HG03039 (cell line): ENCODE measurements around the gene NID2.

ENCODE experiments used
- ATAC-seq: cut with Tn5 transposase; IDR thresholded peaks from one replicate; pipeline ENCODE4 v1.9.1; 2021; ENCODE audit warnings: mild to moderate bottlenecking, moderate library complexity; ENCODE audit not compliant: unreplicated experiment

Gene NID2

GRCh38 chr14:52029881-52030280, 39.0 kb downstream of the NID2 start:
- no peak for ATAC-seq

DNA sequence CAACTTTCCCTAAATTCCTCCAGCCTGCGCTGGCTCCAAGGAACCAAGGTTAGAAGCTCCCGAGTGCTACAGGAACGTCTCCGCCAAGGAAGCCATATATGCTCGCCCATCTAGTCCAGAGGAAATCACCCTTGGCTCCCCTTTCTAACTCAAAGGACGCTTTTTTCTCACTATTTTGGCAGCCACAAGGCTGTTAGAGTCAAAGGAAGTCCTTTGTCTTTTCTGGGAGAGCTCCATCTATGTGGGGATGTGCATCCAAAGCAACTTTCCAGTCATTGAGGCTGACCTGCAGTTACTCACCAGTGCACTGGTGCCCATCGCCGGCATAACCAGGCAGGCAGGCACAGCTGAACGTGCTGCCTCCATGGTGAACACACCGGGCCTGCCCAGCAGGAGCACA, 42.0 kb downstream of the NID2 start:
- ATAC-seq: no peak

GRCh38 chr14:52026017-52026660, 42.7 kb downstream of the NID2 start:
- ATAC-seq: no peak

DNA sequence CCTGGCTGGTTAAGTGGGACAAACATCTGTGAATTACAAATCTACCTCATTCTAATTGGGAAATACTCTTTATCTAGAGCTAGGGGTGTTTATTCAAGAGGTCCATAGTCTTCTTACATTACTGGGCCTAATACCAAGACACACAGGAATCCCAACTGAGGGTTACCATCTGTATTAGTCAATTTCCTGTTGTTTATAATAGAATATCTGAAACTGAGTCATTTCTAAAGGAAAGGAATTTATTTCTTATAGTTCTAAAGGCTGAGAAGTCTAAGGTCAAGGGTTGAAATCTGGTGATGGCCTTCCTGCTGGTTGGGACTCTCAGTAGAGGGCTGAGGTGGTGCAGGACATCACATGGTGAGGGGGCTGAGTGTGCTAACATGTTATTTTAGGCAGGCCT, 43.5 kb downstream of the NID2 start:
- ATAC-seq: no peak

- no peak for ATAC-seq
These were observed 45.3 kb downstream of the NID2 start for GRCh38 chr14:52023518-52023917.

- peak; percentile 81 for ATAC-seq
These were observed 46.8 kb downstream of the NID2 start for GRCh38 chr14:52021957-52022600.

DNA sequence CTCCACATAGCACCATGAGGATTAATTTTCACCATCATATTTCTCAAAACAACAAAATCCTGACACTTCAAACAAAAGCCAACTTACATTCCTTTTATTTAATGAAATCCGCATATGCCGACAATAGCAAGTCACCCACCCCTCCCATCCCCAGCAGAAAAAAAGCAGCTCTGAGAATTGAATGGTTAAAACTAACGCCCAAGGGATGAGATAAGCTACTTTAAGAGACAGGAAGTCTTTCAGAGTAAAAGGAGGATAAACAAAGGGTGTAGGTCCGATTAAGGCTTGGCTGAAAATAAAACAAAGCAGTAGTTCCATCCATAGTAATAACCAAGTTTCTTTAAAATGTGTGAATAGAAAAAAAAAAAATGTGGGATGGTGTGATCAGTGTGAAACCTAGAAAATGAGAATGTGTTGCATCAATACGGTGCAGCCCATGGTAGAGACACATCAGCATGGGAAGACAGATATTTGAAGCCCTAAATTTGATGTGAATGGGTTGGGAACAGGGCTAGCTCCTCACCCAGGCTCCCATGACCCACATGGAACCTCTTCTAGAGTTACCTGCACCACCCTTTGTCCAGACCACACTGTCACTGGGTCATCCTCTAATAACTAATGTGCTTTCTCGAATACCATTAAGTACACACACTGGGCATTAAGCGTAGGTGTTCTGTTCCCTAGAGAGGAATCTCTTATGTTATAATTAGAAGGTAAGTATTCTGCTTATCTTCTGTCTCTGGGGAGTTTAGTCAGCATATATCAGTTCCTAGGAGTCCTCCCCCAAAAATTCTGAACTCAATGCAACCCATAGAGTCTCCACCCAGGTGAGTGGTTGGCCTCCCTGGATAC, 47.8 kb downstream of the NID2 start:
- ATAC-seq: no peak

DNA sequence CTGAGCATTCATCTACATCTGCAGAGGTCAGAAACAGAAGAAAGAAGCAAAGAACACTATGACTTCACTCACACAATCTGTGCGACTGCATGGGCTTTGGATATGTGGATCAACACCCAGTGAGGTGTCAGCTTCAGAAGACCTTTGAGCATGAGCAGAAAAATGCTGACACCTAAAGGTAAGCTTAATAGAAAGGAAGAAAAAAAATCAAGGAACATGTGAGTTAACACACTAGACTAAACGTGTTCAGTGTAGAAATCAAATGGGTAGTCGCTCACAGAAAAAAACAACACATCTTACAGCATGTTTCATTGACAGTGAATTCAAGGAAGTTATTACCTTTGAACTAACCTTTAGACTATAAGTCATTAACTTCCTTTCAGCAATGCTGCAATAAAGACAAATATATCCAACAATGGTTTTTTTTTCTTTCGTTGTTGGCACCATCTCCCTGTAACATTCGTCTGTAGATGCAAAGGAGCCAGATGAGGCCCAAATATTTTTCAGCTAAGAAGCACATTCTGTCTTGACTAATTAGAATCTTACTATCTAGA, 48.6 kb downstream of the NID2 start:
- no peak for ATAC-seq

DNA sequence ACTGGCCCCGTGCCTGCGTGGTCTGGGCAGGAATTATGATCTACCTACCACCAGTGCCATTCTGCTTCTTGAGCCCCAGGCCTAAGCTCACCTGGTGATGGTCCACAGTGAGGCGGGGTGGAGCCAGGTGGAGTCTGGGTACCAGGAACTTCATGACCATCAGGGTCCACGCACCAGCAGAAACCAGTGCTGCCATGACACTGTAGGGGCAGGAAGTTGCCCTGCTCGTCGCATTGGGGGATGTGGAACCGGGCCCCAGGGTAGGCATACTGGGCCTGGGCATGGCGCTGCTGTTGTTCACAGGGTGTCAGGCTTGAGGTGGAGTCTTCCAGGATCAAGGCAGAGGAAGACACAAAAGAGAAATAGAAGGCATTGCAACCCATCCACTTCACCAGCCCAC, 49.9 kb downstream of the NID2 start:
- ATAC-seq: no peak

DNA sequence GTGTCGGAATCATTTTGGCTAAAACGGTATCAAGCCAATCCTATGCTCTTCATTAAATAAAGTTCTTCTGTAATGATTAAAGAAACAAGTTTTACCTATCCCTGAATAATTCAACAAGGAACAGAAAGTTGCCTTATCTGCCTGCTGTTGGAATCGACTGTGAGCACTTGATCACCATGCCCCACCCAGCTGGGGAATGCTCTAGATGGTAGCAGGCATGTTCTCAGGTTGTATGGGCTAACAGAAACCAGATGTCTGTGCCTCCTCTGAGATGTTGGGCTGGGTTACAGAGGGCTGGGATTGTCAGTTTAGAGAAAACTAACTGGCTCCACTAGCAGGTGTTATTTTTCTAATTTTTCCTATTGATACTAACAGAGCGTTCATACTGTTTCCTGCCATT, 50.6 kb downstream of the NID2 start:
- ATAC-seq: no peak

- no peak for ATAC-seq
These were observed 53.3 kb downstream of the NID2 start for GRCh38 chr14:52015411-52016030.

DNA sequence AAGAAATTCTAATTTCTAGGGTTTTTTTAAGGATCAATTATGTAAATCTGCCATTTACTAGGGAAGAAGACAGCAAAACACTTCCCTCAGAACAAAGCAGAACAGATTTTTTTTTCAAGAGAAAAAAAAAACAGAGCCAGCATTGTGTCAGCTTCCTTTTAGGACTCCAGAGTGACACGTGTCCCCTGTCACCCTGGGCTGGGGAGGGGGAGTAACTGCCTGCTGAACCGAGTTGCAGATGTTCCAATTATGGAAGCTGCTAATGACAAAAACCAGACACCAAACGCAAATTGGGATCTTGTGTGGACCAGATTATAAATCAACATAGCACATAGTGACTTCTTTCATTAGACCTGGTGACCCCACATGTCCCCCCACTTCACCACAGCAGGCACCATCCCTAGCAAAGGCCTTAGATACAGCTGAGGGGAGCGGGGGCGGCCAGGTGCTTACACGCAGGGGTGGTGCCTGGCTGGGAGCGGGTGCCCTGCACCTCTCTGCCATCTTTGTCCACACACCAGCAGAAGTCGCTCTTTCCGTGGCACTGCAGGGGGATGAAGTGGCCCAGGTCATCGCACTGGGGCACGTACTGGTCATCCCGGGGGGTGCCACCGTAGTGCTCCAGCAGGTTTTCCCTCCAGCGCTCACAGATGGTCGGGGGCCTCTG, 54.1 kb downstream of the NID2 start:
- no peak for ATAC-seq

GRCh38 chr14:52013984-52014600, 54.8 kb downstream of the NID2 start:
- ATAC-seq: no peak

GRCh38 chr14:52012635-52013034, 56.2 kb downstream of the NID2 start:
- no peak for ATAC-seq

DNA sequence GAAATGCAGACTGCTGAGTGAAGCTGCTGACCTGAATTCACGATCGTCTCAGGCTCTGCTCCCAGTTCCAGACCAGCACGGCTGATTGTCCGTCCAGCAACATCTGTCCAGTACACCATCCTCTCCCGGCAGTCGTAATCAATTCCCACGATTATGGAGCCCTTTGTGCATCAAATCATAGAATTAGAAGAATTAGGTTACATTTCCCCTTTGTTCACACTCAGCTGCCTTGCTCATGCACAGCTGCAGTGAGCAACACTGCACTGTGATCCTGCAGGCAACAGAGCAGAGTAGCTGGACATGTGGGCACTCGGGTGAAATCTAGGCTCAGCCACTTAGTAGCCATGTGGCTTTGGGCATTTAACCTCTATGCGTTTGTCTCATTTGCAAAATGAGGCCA, 57.3 kb downstream of the NID2 start:
- ATAC-seq: no peak

GRCh38 chr14:52010173-52010693, 58.6 kb downstream of the NID2 start:
- no peak for ATAC-seq

- ATAC-seq: no peak
These were observed 60.7 kb downstream of the NID2 start for GRCh38 chr14:52008136-52008535.

DNA sequence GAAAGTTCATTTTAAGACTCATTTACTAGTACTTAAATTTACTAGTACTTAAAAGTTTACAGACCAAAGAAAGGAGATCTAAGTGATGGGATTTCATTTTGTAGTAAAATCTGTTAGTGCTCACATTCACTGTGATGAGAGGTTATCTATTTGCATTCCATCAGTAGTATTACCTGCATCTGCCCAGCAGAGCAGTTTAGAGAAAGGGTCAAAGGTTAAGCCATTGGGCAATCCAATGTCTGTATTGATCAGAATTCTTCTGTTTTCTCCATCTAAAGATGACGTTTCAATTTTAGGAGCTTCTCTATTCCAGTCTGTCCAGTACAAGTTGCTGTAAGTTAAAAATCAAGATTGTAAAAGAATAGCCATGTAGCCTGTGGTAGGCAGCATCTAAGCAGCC, 61.2 kb downstream of the NID2 start:
- ATAC-seq: no peak

DNA sequence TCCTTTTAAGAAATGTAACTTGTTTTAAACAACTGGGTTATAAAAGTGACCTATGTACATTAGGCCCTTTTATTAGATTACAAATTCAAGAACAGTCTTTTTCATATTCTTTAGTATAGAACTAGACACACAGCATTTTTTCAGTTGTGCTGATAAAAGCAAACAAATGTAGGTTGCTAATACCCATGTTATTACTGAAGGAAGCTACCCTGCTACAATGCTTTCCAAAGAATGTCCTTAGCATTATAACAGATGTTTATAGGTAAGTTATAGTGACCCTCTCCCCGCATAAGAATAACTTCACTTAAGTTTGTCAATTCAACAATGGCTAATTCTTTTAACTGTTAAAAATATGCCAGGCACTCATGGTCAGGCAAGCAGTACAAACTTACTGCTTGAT, 61.6 kb downstream of the NID2 start:
- ATAC-seq: no peak

- ATAC-seq: no peak
These were observed 62.5 kb downstream of the NID2 start for GRCh38 chr14:52006361-52006760.
